ENCODE measurements around the gene SCAMP3.
"Not testable (repeated sequence)": the region's sequence is repeated elsewhere in the genome, so short reads cannot be mapped to it uniquely, and the experiment has no call there.

DNA sequence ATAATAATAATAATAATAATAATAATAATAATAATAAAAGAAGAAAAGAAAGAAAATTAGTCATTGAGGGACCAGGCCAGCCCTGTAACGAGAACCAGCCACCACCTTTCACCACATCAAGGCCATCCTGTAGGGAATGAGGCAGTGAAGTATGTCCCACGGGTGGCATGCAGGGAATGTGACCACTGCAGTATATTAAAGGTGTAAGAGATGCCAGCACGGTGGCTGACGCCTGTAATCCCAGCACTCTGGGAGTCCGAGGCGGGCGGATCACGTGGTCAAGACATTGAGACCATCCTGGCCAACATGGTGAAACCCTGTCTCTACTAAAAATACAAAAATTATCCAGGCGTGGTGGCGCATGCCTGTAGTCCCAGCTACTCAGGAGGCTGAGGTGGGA is 28.8 kb upstream of the SCAMP3 start:
- TF ChIP-seq, protein P1, sequence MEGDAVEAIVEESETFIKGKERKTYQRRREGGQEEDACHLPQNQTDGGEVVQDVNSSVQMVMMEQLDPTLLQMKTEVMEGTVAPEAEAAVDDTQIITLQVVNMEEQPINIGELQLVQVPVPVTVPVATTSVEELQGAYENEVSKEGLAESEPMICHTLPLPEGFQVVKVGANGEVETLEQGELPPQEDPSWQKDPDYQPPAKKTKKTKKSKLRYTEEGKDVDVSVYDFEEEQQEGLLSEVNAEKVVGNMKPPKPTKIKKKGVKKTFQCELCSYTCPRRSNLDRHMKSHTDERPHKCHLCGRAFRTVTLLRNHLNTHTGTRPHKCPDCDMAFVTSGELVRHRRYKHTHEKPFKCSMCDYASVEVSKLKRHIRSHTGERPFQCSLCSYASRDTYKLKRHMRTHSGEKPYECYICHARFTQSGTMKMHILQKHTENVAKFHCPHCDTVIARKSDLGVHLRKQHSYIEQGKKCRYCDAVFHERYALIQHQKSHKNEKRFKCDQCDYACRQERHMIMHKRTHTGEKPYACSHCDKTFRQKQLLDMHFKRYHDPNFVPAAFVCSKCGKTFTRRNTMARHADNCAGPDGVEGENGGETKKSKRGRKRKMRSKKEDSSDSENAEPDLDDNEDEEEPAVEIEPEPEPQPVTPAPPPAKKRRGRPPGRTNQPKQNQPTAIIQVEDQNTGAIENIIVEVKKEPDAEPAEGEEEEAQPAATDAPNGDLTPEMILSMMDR (IDR thresholded peaks at IDR 0.05): not testable (repeated sequence)
- TF ChIP-seq POLR2A (IDR thresholded peaks at IDR 0.05): not testable (repeated sequence)
